ENCODE measurements around the gene KNTC1.

Gene KNTC1

DNA sequence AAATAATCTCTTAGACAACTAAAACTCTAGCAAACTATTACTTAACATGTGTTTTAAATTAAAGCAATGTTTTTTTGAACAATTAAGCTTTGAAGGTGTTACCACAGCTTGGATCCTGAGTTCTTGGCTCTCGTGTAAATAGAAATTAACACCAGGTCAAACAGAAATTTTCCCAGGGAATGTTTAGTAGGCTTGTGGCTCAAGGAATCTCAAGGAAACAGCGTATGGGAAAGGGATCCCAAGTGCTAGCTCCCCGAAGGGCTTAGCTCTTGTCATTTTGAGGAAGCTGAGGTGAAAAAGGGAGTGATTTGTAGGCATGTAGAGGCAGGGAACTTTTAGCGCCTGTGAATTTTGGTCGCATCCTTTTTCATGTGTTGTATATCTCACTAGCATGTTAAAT lies 11.4 kb downstream of the KNTC1 start:
- Histone ChIP-seq H3K79me2 (no peaks in the 10 kb centered on the region), H3K4me3 (ENCODE audit: low read depth, low read length) (no peak overlapping the region), H3K9ac (no peak overlapping the region), H3K9me3 (ENCODE audit: control insufficient read depth, low read length) (no peaks in the 10 kb centered on the region), H3K27me3 (ENCODE audit: control insufficient read depth, insufficient read depth, low read length) (no peaks in the 10 kb centered on the region), H3K36me3 (ENCODE audit: control insufficient read depth, insufficient read depth, low read length) (no peaks in the 10 kb centered on the region), H3K4me1 (no peaks in the 10 kb centered on the region), H3K4me2 (ENCODE audit: low read length) (no peak overlapping the region), H3K27ac (no peak overlapping the region), H2AFZ (no peak overlapping the region)
- TF ChIP-seq, protein P1, sequence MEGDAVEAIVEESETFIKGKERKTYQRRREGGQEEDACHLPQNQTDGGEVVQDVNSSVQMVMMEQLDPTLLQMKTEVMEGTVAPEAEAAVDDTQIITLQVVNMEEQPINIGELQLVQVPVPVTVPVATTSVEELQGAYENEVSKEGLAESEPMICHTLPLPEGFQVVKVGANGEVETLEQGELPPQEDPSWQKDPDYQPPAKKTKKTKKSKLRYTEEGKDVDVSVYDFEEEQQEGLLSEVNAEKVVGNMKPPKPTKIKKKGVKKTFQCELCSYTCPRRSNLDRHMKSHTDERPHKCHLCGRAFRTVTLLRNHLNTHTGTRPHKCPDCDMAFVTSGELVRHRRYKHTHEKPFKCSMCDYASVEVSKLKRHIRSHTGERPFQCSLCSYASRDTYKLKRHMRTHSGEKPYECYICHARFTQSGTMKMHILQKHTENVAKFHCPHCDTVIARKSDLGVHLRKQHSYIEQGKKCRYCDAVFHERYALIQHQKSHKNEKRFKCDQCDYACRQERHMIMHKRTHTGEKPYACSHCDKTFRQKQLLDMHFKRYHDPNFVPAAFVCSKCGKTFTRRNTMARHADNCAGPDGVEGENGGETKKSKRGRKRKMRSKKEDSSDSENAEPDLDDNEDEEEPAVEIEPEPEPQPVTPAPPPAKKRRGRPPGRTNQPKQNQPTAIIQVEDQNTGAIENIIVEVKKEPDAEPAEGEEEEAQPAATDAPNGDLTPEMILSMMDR (IDR thresholded peaks at IDR 0.05) = no peak

DNA sequence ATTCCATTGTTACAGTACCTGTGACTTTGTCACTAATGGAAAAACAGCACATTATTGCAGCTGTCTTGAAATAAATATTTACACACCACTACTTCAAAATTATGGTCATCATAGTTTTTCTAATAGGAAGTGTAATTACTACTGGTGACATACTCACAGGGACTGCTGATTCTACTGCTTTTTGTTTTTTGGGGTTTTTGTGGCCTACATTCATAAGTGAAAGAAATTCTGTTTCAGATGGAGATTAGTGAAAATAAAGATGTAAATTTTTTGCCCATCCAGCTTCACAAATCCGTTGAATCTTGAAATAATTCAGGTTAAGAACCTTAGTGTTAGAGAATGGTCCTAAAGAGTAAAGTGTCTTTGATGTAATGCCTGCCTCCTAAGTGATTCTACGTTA lies 17.5 kb downstream of the KNTC1 start:
- H3K79me2 ChIP-seq = no peaks in the 10 kb centered on the region
- H3K9me3 ChIP-seq (ENCODE audit: control insufficient read depth, low read length) = no peaks in the 10 kb centered on the region
- H3K27me3 ChIP-seq (ENCODE audit: control insufficient read depth, insufficient read depth, low read length) = no peaks in the 10 kb centered on the region
- no peak overlapping the region for H3K27ac ChIP-seq
- no peak overlapping the region for H3K4me2 ChIP-seq (ENCODE audit: low read length)
- no peaks in the 10 kb centered on the region for H3K4me1 ChIP-seq
- H3K4me3 ChIP-seq (ENCODE audit: low read depth, low read length) = no peak overlapping the region
- H3K9ac ChIP-seq = no peak overlapping the region
- no peaks in the 10 kb centered on the region for H3K36me3 ChIP-seq (ENCODE audit: control insufficient read depth, insufficient read depth, low read length)
- no peak overlapping the region for H2AFZ ChIP-seq
- TF ChIP-seq, protein P1 (IDR thresholded peaks at IDR 0.05) = no peak

- H2AFZ ChIP-seq = no peak overlapping the region
- TF ChIP-seq, protein P1 (IDR thresholded peaks at IDR 0.05) = no peak
- H3K4me2 ChIP-seq (ENCODE audit: low read length) = no peak overlapping the region
- no peaks in the 10 kb centered on the region for H3K4me1 ChIP-seq
- H3K9me3 ChIP-seq (ENCODE audit: control insufficient read depth, low read length) = no peaks in the 10 kb centered on the region
- no peak overlapping the region for H3K9ac ChIP-seq
- H3K27ac ChIP-seq = no peak overlapping the region
- H3K36me3 ChIP-seq (ENCODE audit: control insufficient read depth, insufficient read depth, low read length) = no peaks in the 10 kb centered on the region
- no peak overlapping the region for H3K4me3 ChIP-seq (ENCODE audit: low read depth, low read length)
- H3K79me2 ChIP-seq = no peaks in the 10 kb centered on the region
- no peaks in the 10 kb centered on the region for H3K27me3 ChIP-seq (ENCODE audit: control insufficient read depth, insufficient read depth, low read length)
Observed at GRCh38 chr12:122545855-122546254, 18.8 kb downstream of the KNTC1 start.

GRCh38 chr12:122547330-122547729 lies 20.3 kb downstream of the KNTC1 start:
- Histone ChIP-seq H3K36me3 (ENCODE audit: control insufficient read depth, insufficient read depth, low read length) (no peaks in the 10 kb centered on the region), H3K4me3 (ENCODE audit: low read depth, low read length) (no peak overlapping the region), H3K4me1 (no peaks in the 10 kb centered on the region)

More at GRCh38 chr12:122547330-122547729, 20.3 kb downstream of the KNTC1 start:
- TF ChIP-seq, protein P1 (IDR thresholded peaks at IDR 0.05) = no peak
- Histone ChIP-seq H3K9ac (no peak overlapping the region), H3K79me2 (no peaks in the 10 kb centered on the region), H2AFZ (no peak overlapping the region), H3K27me3 (ENCODE audit: control insufficient read depth, insufficient read depth, low read length) (no peaks in the 10 kb centered on the region), H3K27ac (no peak overlapping the region), H3K9me3 (ENCODE audit: control insufficient read depth, low read length) (no peaks in the 10 kb centered on the region), H3K4me2 (ENCODE audit: low read length) (no peak overlapping the region)
